IMR-90 (cell line): ENCODE measurements around the gene TPPP. TPM values are rescaled to one million over a fixed set of nuclear protein-coding genes. Genes with fewer than 3 reads are reported as not detected.
"Not testable (repeated sequence)": the region's sequence is repeated elsewhere in the genome, so short reads cannot be mapped to it uniquely, and the experiment has no call there.

Experiments
- ATAC-seq: fragments of 200-7000 bp; cut with Tn5 transposase; 2 replicates; pipeline ENCODE4 v1.9.1; 2020; ENCODE audit warnings: low read depth, mild to moderate bottlenecking, moderate library complexity
- BruUV-seq: library from RNA; stranded (reverse); fragments of 400-500 nt; replicated peaks from 2 replicates; lab custom pipeline; 2021; lab: Mats Ljungman, UMichigan
- CTCF ChIA-PET: fragments of 300-600 bp; formaldehyde crosslinking; extraction: SDS; loops from one replicate; lab custom pipeline; 2021; ENCODE audit warnings: antibody characterized with exemption; lab: Yijun Ruan, JAX
- POLR2A ChIA-PET: fragments of 300-600 bp; sonication (Branson Sonifier 250); formaldehyde crosslinking; loops from one replicate; lab custom pipeline; 2022; ENCODE audit warnings: antibody characterized with exemption; ENCODE audit not compliant: unreplicated experiment; lab: Charles Lee
- DNase-seq: peaks from one replicate; pipeline ENCODE4 v3.0.0; 2013
- H2AFZ ChIP-seq: replicated peaks from 2 replicates; pipeline ENCODE3; 2013; ENCODE audit warnings: low read length, mild to moderate bottlenecking; ENCODE audit not compliant: poor library complexity
- H2AK5ac ChIP-seq: 2 replicates; pipeline ENCODE4 v1.6.1; 2013; ENCODE audit warnings: low read depth, low read length, inconsistent platforms
- H2AK9ac ChIP-seq: replicated peaks from 2 replicates; pipeline ENCODE3; 2013; ENCODE audit warnings: mild to moderate bottlenecking, low read depth, low read length, moderate library complexity; ENCODE audit not compliant: poor library complexity
- H2BK120ac ChIP-seq: 2 replicates; pipeline ENCODE4 v1.6.1; 2013; ENCODE audit warnings: low read depth, low read length, inconsistent platforms
- H2BK15ac ChIP-seq: 3 replicates; pipeline ENCODE4 v1.6.1; 2013; ENCODE audit warnings: low read depth, low read length, inconsistent platforms
- H2BK20ac ChIP-seq: 2 replicates; pipeline ENCODE4 v1.6.1; 2013; ENCODE audit warnings: low read depth, mild to moderate bottlenecking, inconsistent platforms, low read length, moderate library complexity
- H2BK5ac ChIP-seq: 2 replicates; pipeline ENCODE4 v1.6.1; 2013; ENCODE audit warnings: mild to moderate bottlenecking, low read depth, low read length, inconsistent platforms; ENCODE audit not compliant: poor library complexity, severe bottlenecking
- H3K14ac ChIP-seq: replicated peaks from 2 replicates; pipeline ENCODE4 v1.6.1; 2013; ENCODE audit warnings: low read depth, low read length, inconsistent platforms
- H3K18ac ChIP-seq: 2 replicates; pipeline ENCODE4 v1.6.1; 2013; ENCODE audit warnings: low read depth, low read length, control low read depth
- H3K23ac ChIP-seq: 2 replicates; pipeline ENCODE4 v1.6.1; 2013; ENCODE audit warnings: low read depth, low read length, inconsistent platforms
- H3K27ac ChIP-seq: 2 replicates; pipeline ENCODE4 v1.5.1; 2013; ENCODE audit warnings: mild to moderate bottlenecking, control low read depth, low read length; ENCODE audit not compliant: insufficient read depth
- H3K27me3 ChIP-seq: 2 replicates; pipeline ENCODE4 v1.6.1; 2013; ENCODE audit warnings: low read length; ENCODE audit not compliant: control insufficient read depth, insufficient read depth
- H3K36me3 ChIP-seq: 2 replicates; pipeline ENCODE4 v1.6.1; 2013; ENCODE audit warnings: low read length, mixed read lengths; ENCODE audit not compliant: control insufficient read depth, insufficient read depth
- H3K4ac ChIP-seq: 2 replicates; pipeline ENCODE4 v1.6.1; 2013; ENCODE audit warnings: low read depth, low read length, inconsistent platforms
- H3K4me1 ChIP-seq: 2 replicates; pipeline ENCODE4 v1.6.1; 2013; ENCODE audit warnings: low read length, mixed read lengths; ENCODE audit not compliant: control insufficient read depth, insufficient read depth
- H3K4me2 ChIP-seq: 2 replicates; pipeline ENCODE4 v1.6.1; 2013; ENCODE audit warnings: low read depth, mild to moderate bottlenecking, control low read depth, low read length, moderate library complexity
- H3K4me3 ChIP-seq: 2 replicates; pipeline ENCODE4 v1.5.1; 2013; ENCODE audit warnings: low read depth, mild to moderate bottlenecking, control low read depth, low read length, moderate library complexity; ENCODE audit not compliant: insufficient read depth
- H3K56ac ChIP-seq: 2 replicates; pipeline ENCODE4 v1.6.1; 2013; ENCODE audit warnings: low read length, inconsistent platforms; ENCODE audit not compliant: insufficient read depth; ENCODE audit errors: extremely low read depth
- H3K79me1 ChIP-seq, 2 experiments: 2 replicates each; pipeline ENCODE4 v1.6.1; 2013; ENCODE audit warnings: low read length in 2 of 2, inconsistent platforms in 1 of 2, low read depth in 1 of 2
- H3K9ac ChIP-seq: 2 replicates; pipeline ENCODE4 v1.6.1; 2013; ENCODE audit warnings: low read depth, low read length, control low read depth
- H3K9me1 ChIP-seq: 2 replicates; pipeline ENCODE4 v1.6.1; 2013; ENCODE audit warnings: low read length, inconsistent platforms; ENCODE audit not compliant: insufficient read depth
- H3K9me3 ChIP-seq: 2 replicates; pipeline ENCODE4 v1.6.1; 2013; ENCODE audit warnings: low read length; ENCODE audit not compliant: control insufficient read depth, insufficient read depth
- H4K20me1 ChIP-seq: 2 replicates; pipeline ENCODE4 v1.6.1; 2013; ENCODE audit warnings: low read length, inconsistent platforms; ENCODE audit not compliant: insufficient read depth
- H4K5ac ChIP-seq: 2 replicates; pipeline ENCODE4 v1.6.1; 2013; ENCODE audit warnings: mild to moderate bottlenecking, low read depth, low read length, control low read depth
- H4K8ac ChIP-seq, 2 experiments: 2 replicates each; pipeline ENCODE4 v1.6.1; 2013; ENCODE audit warnings: low read depth in 2 of 2, low read length in 2 of 2, control low read depth in 1 of 2, inconsistent platforms in 1 of 2
- H4K91ac ChIP-seq: 2 replicates; pipeline ENCODE4 v1.6.1; 2013; ENCODE audit warnings: low read depth, low read length, inconsistent platforms; ENCODE audit not compliant: insufficient read depth
- WGBS, 2 experiments: methylation state at CpG; one replicate each; pipeline versions ENCODE4 v1.1.5 to v1.1.7; 2013; ENCODE audit warnings: missing lambda C conversion rate in 2 of 2; ENCODE audit not compliant: insufficient read length in 1 of 2; ENCODE audit errors: extremely low coverage in 2 of 2; 5-methylcytosine and 5-hydroxymethylcytosine counted together
- dilution Hi-C: fragments of 300-500 bp; cut with HindIII; formaldehyde crosslinking; loops from one replicate; pipeline ENCODE4 v1.14.3; 2018; ENCODE audit warnings: low sequenced_read_pairs; ENCODE audit not compliant: unreplicated experiment
- in situ Hi-C: fragments of 300-500 bp; cut with MboI; formaldehyde crosslinking; loops from 3 replicates; pipeline ENCODE4 v1.14.3; 2019; ENCODE audit warnings: low sequenced_read_pairs, inconsistent platforms, mixed read lengths
- intact Hi-C: fragments of 100-400 bp; cut with micrococcal nuclease; formaldehyde crosslinking; loops from 2 replicates; pipeline ENCODE4 v1.10.0; 2022
- polyA plus RNA-seq, 3 experiments: library from polyadenylated mRNA; depleted of rRNA; stranded (reverse); fragments of >200 nt; gene quantifications; 2 replicates each; pipeline ENCODE4 v1.2.3, GENCODE V29; 2012; ENCODE audit warnings: low replicate concordance in 1 of 3
- total RNA-seq: library from RNA; depleted of rRNA; stranded (reverse); fragments of >200 nt; gene quantifications from 2 replicates; pipeline ENCODE4 v1.2.3, GENCODE V29; 2012

TPPP gene
- total and polyA plus RNA-seq, 2 of the 4 experiments (the other 2 are of a cell fraction): under 0.01 to 0.07 TPM

DNA sequence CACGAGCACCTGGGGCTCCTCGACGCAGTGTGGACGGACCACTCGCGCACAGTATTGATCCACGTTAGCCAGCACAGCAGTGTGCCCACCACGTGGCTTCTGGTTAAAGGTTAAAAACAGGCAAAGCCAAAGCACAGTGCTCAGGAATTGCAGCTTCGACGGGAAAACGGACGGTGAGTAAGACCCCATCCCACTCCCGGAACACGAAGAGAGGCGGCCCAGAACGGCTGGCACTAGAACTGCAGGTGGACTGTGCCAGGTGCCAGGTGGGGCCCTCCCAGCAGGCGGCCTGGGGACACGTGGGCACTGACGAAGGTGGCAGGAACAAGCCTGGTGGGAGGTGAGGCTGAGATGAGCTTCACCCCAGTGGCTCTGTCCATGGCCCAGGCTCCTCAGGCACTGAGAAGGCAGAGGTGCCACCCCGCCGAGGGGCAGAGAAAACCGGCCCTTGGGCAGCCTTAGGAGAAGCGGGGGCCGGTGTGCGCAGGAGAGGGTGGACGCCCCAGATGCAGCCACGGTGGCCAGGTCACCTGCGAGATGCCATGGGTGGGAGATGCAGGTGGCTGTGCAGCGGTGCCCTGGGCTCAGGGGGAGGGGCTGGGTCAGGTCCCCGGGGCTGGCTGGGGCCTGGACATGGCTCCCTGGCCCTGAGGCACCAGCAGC is 4.7 kb downstream of the TPPP start:
- H3K56ac ChIP-seq, dilution Hi-C loops, H3K9me1 ChIP-seq, H2AFZ ChIP-seq, H3K27me3 ChIP-seq, H3K9me3 ChIP-seq, H3K23ac ChIP-seq, H4K5ac ChIP-seq, H2BK120ac ChIP-seq, H2BK15ac ChIP-seq, H2AK9ac ChIP-seq, H3K79me1 ChIP-seq, H2AK5ac ChIP-seq, POLR2A ChIA-PET, H3K4me2 ChIP-seq, H3K4me1 ChIP-seq, CTCF ChIA-PET, H4K20me1 ChIP-seq, H2BK5ac ChIP-seq, H4K8ac ChIP-seq, BruUV-seq, DNase-seq, H3K9ac ChIP-seq, H3K4me3 ChIP-seq, H3K18ac ChIP-seq, ATAC-seq, H3K14ac ChIP-seq, H3K36me3 ChIP-seq, H3K27ac ChIP-seq, intact Hi-C loops, H2BK20ac ChIP-seq, H4K91ac ChIP-seq, H3K4ac ChIP-seq: not testable (repeated sequence)
- WGBS, 2 experiments: 82% methylated on average over 10 of the region's 30 CpGs; no CpG with 5 or more reads in 1 of the 2 experiments
- in situ Hi-C loops: loop anchor here (10.0 kb wide), 1 partner anchor 86 kb away; no protein-coding TSS in a partner anchor

DNA sequence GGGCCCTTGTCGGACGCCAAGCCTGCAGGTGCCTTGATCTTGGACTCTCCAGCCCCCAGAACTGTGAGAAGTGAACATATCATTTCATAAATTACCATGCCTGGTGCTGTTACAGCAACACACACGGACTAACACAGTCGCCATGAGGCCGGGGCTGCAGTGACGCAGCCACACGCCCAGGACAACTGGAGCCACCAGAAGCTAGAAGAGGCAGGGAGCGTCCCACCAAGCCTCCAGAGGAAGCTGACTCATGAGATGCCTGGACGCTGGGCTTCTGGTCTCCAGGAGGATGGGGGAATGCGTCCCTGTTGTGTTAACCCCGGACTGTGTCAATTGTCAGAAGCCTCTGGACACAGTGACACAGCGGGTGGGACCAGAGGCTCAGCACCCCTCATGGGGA is 6.2 kb downstream of the TPPP start:
- POLR2A ChIA-PET, H4K5ac ChIP-seq, H2BK15ac ChIP-seq, H3K18ac ChIP-seq, H3K4me1 ChIP-seq, dilution Hi-C loops, H3K9me1 ChIP-seq, H2BK120ac ChIP-seq, H3K9ac ChIP-seq, H2BK20ac ChIP-seq, intact Hi-C loops, H3K23ac ChIP-seq, H3K56ac ChIP-seq, H3K27me3 ChIP-seq, H2AK9ac ChIP-seq, H4K91ac ChIP-seq, H3K9me3 ChIP-seq, H2AFZ ChIP-seq, H3K4me2 ChIP-seq, H4K20me1 ChIP-seq, H4K8ac ChIP-seq, H3K27ac ChIP-seq, H3K4ac ChIP-seq, H2BK5ac ChIP-seq, ATAC-seq, H3K14ac ChIP-seq, H3K79me1 ChIP-seq, H2AK5ac ChIP-seq, H3K4me3 ChIP-seq, BruUV-seq, CTCF ChIA-PET, H3K36me3 ChIP-seq, DNase-seq: not testable (repeated sequence)
- whole genome bisulfite sequencing, 2 experiments: 74% methylated on average over 7 of the region's 12 CpGs; no CpG with 5 or more reads in 1 of the 2 experiments
- in situ Hi-C loops: loop anchor here (10.0 kb wide), 1 partner anchor 88 kb away; no protein-coding TSS in a partner anchor
